MM.1S (cell line): ENCODE results near the gene TMEM109.

Source experiments
- EZH2 ChIP-seq: fragments of 300-600 bp; sonication (generic); optimal IDR thresholded peaks from 2 replicates; pipeline ENCODE3; 2017; ENCODE audit warnings: low read depth, mild to moderate bottlenecking, antibody characterized with exemption, low read length, mixed read lengths
- EZH2phosphoT487 ChIP-seq: fragments of 300-600 bp; sonication (generic); IDR thresholded peaks from 2 replicates; pipeline ENCODE4 v1.6.1; 2018; ENCODE audit warnings: antibody characterized with exemption, low read length
- TF ChIP-seq, protein P1 (sequence below): fragments of 300-600 bp; sonication (generic); IDR thresholded peaks from 2 replicates; pipeline ENCODE4 v1.5.1; 2016; ENCODE audit warnings: antibody characterized with exemption, low read length, mixed read lengths

DNA sequence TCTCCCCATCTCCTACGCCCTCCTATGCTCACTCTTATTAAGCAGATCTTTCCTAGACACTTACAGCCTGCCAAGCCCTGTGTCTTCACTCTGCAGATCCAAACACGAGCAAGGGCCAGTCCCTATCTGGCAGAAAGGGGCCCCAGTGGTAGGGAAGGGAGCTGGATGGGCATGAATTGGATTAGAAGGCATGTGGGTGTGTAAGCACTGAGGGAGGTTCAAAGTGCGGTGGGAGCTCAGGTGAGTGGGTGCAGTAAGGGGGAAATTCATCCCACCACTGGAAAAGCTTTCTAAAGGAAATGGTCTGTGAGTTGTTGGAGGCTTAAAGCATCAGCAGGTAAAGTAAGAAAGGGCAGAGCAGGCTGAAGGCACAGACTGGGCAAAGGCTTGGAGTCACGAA lies 15.8 kb downstream of the TMEM109 start:
- TF ChIP-seq, protein P1, sequence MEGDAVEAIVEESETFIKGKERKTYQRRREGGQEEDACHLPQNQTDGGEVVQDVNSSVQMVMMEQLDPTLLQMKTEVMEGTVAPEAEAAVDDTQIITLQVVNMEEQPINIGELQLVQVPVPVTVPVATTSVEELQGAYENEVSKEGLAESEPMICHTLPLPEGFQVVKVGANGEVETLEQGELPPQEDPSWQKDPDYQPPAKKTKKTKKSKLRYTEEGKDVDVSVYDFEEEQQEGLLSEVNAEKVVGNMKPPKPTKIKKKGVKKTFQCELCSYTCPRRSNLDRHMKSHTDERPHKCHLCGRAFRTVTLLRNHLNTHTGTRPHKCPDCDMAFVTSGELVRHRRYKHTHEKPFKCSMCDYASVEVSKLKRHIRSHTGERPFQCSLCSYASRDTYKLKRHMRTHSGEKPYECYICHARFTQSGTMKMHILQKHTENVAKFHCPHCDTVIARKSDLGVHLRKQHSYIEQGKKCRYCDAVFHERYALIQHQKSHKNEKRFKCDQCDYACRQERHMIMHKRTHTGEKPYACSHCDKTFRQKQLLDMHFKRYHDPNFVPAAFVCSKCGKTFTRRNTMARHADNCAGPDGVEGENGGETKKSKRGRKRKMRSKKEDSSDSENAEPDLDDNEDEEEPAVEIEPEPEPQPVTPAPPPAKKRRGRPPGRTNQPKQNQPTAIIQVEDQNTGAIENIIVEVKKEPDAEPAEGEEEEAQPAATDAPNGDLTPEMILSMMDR: no peak
- TF ChIP-seq EZH2phosphoT487 (no peak), EZH2 (no peak)
